ENCODE results near the gene PTPRM. TPM values are rescaled to one million over a fixed set of nuclear protein-coding genes. Genes with fewer than 3 reads are reported as not detected.

The PTPRM gene
- polyA plus RNA-seq, 1 of the 3 experiments (the other 2 are of a cell fraction): 16.0 TPM

DNA sequence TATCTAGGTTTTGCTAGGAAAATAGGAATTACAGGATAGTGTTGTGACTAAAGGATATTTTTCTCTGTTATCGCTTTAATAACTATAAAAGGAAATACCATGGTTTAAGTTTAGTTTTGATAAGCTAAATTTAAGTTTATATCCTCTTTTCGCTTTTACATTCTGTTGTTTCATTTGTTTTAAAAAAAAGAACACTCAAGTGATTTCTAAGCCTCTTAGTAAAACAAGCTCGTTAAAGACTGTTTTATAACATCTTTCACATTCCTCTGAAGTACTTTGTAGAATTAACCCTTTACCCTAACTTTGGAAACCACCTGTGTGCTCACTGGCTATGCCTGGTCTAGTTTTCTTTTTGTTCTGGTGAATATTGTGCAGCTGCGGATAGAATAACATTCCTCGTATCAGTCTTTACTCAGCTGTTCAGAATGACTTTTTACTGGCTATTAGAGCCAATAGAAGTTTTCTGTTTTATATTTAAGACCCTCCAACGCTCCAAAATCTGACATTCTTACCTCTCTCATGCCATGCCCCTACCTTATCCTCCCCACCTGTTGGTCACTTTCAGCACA lies 183.1 kb downstream of the PTPRM start (continued):
- TF ChIP-seq MEF2A (IDR thresholded peaks at IDR 0.05; ENCODE audit: borderline replicate concordance, low read depth) (no peak), EZH2phosphoT487 (IDR thresholded peaks at IDR 0.05; ENCODE audit: borderline replicate concordance, low read depth) (no peak), MXI1 (IDR thresholded peaks at IDR 0.05; ENCODE audit: low read depth, low read length) (no peak), FOSL2 (IDR thresholded peaks at IDR 0.05; ENCODE audit: borderline replicate concordance, low read depth) (no peak), SMC3 (IDR thresholded peaks at IDR 0.05; ENCODE audit: low read depth, low read length) (no peak)
- TF ChIP-seq, protein P1, sequence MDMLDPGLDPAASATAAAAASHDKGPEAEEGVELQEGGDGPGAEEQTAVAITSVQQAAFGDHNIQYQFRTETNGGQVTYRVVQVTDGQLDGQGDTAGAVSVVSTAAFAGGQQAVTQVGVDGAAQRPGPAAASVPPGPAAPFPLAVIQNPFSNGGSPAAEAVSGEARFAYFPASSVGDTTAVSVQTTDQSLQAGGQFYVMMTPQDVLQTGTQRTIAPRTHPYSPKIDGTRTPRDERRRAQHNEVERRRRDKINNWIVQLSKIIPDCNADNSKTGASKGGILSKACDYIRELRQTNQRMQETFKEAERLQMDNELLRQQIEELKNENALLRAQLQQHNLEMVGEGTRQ (IDR thresholded peaks at IDR 0.05; ENCODE audit: borderline replicate concordance, low read depth, low read length): no peak

DNA sequence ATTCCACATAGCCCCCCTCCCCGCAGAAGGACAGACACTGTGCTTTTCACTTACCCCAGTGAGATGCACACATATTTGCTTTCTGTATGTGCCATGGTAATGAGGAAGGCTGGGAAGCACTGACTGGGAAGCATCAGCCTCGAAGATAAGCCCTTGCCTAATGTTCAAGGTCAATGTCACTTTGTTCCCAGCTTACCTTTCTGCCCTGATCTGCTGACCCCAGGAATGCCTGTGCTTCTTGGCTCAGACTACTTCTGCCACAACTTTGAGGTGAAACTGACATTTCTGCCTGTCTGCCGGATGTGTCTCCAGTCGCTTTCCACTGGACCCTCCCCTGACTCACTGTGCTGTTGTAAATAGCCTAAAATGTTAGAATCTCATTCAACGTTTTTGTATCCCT lies 183.8 kb downstream of the PTPRM start:
- no peaks in the 10 kb centered on the region for H3K79me2 ChIP-seq (ENCODE audit: insufficient read depth)
- CTCF ChIA-PET: no interaction called here
- no peak for DNase-seq
- H3K36me3 ChIP-seq (replicated peaks in 1 of 2; ENCODE audit: control insufficient read depth in 1 of 2, insufficient read depth in 2 of 2, low read length in 1 of 2): no peaks in the 10 kb centered on the region
- H3K4me3 ChIP-seq (ENCODE audit: low read depth in 2 of 2, low read length in 1 of 2): no peak overlapping the region
- no peak overlapping the region for H2AFZ ChIP-seq (ENCODE audit: low read depth)
- no peak for TF ChIP-seq RCOR1 (IDR thresholded peaks at IDR 0.05; ENCODE audit: low read length)
- WGBS (ENCODE audit: low lambda C conversion rate): 47% methylated on average over 4 of the region's 5 CpGs
- H3K27me3 ChIP-seq (ENCODE audit: insufficient read depth): no peaks in the 10 kb centered on the region
- H3K9me2 ChIP-seq: no peaks in the 10 kb centered on the region
- no peak overlapping the region for H3K9ac ChIP-seq
- POLR2A ChIA-PET: no interaction called here
- no peaks in the 10 kb centered on the region for H4K20me1 ChIP-seq (ENCODE audit: insufficient read depth)
- H3K4me2 ChIP-seq: no peak overlapping the region
- H3K4me1 ChIP-seq (ENCODE audit: control insufficient read depth in 1 of 2, insufficient read depth in 2 of 2, low read depth in 1 of 2, low read length in 1 of 2): peaks cover 0 to 16% of the 10 kb centered on the region in 2 experiments; a peak in 2 of 4 replicates
- H3K9me3 ChIP-seq: no peaks in the 10 kb centered on the region
- no peaks in the 10 kb centered on the region for H3F3A ChIP-seq (replicated peaks; ENCODE audit: insufficient read depth)
- no peak overlapping the region for H3K27ac ChIP-seq (ENCODE audit: low read depth in 2 of 2, low read length in 1 of 2)

DNA sequence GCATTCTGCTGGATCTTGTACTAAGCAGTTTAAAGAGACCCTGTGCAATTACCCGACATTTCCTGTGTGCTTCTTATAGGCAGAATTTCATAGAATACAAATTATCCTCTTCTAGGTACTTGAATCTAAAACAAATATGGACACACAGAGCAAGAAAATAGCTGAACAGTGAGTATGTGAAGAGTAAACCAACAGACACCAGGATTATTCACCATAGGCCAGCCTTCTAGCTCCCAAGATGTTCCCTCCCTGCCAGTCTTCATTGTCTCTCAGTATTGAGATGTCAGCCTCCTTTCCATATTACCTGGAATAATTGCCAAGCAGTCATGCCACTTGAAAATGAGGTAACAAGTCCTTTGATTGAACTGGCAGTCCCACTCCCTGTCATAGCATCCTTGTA lies 187.1 kb downstream of the PTPRM start:
- Histone ChIP-seq H3K9me2 (no peaks in the 10 kb centered on the region), H2AFZ (ENCODE audit: low read depth) (no peak overlapping the region), H3K27ac (ENCODE audit: low read depth in 2 of 2, low read length in 1 of 2) (no peak overlapping the region), H3K4me2 (no peak overlapping the region), H3K36me3 (replicated peaks in 1 of 2; ENCODE audit: control insufficient read depth in 1 of 2, insufficient read depth in 2 of 2, low read length in 1 of 2) (no peaks in the 10 kb centered on the region), H3K79me2 (ENCODE audit: insufficient read depth) (no peaks in the 10 kb centered on the region), H3K9me3 (no peaks in the 10 kb centered on the region), H3F3A (replicated peaks; ENCODE audit: insufficient read depth) (no peaks in the 10 kb centered on the region), H3K9ac (no peak overlapping the region), H3K27me3 (ENCODE audit: insufficient read depth) (no peaks in the 10 kb centered on the region), H3K4me3 (ENCODE audit: low read depth in 2 of 2, low read length in 1 of 2) (no peak overlapping the region; a peak in 1 of 4 replicates), H4K20me1 (ENCODE audit: insufficient read depth) (no peaks in the 10 kb centered on the region), H3K4me1 (ENCODE audit: control insufficient read depth in 1 of 2, insufficient read depth in 2 of 2, low read depth in 1 of 2, low read length in 1 of 2) (peaks cover 0 to 13% of the 10 kb centered on the region in 2 experiments; a peak in 2 of 4 replicates)
- ChIA-PET CTCF (interaction anchor here (1.2 kb wide), 1 partner anchor 12 kb away, joined by 3 read pairs; no protein-coding TSS in a partner anchor), POLR2A (no interaction called here)
- DNase-seq: no peak
- TF ChIP-seq GATA2 (CRISPR knock-in tag; IDR thresholded peaks at IDR 0.05) (no peak), ELF1 (IDR thresholded peaks at IDR 0.05) (no peak), RFX5 (IDR thresholded peaks at IDR 0.05; ENCODE audit: low read length) (no peak), NFIC (IDR thresholded peaks at IDR 0.05; ENCODE audit: borderline replicate concordance) (no peak), TEAD4 (IDR thresholded peaks at IDR 0.05; ENCODE audit: borderline replicate concordance, insufficient read depth) (no peak), RXRA (IDR thresholded peaks at IDR 0.05; ENCODE audit: borderline replicate concordance, low read depth) (no peak), RAD21 (IDR thresholded peaks at IDR 0.05; ENCODE audit: low read length) (no peak), TAF1 (IDR thresholded peaks at IDR 0.05; ENCODE audit: borderline replicate concordance, low read depth, low read length) (no peak), GABPA (IDR thresholded peaks at IDR 0.05; ENCODE audit: low read depth) (no peak), RCOR1 (IDR thresholded peaks at IDR 0.05; ENCODE audit: low read length) (no peak), POLR2AphosphoS5 (IDR thresholded peaks at IDR 0.05; ENCODE audit: low read depth, low read length) (no peak), JUND (IDR thresholded peaks at IDR 0.05) (no peak), CHD2 (IDR thresholded peaks at IDR 0.05; ENCODE audit: low read length, partially characterized antibody) (no peak), EZH2phosphoT487 (IDR thresholded peaks at IDR 0.05; ENCODE audit: borderline replicate concordance, low read depth) (no peak), MXI1 (IDR thresholded peaks at IDR 0.05; ENCODE audit: low read depth, low read length) (no peak)
- TF ChIP-seq, protein P2, sequence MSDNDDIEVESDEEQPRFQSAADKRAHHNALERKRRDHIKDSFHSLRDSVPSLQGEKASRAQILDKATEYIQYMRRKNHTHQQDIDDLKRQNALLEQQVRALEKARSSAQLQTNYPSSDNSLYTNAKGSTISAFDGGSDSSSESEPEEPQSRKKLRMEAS (IDR thresholded peaks at IDR 0.05; ENCODE audit: low read depth): no peak
- TF ChIP-seq, protein P3, sequence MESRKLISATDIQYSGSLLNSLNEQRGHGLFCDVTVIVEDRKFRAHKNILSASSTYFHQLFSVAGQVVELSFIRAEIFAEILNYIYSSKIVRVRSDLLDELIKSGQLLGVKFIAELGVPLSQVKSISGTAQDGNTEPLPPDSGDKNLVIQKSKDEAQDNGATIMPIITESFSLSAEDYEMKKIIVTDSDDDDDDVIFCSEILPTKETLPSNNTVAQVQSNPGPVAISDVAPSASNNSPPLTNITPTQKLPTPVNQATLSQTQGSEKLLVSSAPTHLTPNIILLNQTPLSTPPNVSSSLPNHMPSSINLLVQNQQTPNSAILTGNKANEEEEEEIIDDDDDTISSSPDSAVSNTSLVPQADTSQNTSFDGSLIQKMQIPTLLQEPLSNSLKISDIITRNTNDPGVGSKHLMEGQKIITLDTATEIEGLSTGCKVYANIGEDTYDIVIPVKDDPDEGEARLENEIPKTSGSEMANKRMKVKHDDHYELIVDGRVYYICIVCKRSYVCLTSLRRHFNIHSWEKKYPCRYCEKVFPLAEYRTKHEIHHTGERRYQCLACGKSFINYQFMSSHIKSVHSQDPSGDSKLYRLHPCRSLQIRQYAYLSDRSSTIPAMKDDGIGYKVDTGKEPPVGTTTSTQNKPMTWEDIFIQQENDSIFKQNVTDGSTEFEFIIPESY (IDR thresholded peaks at IDR 0.05; ENCODE audit: borderline replicate concordance, low read depth): no peak
- TF ChIP-seq, protein P4, sequence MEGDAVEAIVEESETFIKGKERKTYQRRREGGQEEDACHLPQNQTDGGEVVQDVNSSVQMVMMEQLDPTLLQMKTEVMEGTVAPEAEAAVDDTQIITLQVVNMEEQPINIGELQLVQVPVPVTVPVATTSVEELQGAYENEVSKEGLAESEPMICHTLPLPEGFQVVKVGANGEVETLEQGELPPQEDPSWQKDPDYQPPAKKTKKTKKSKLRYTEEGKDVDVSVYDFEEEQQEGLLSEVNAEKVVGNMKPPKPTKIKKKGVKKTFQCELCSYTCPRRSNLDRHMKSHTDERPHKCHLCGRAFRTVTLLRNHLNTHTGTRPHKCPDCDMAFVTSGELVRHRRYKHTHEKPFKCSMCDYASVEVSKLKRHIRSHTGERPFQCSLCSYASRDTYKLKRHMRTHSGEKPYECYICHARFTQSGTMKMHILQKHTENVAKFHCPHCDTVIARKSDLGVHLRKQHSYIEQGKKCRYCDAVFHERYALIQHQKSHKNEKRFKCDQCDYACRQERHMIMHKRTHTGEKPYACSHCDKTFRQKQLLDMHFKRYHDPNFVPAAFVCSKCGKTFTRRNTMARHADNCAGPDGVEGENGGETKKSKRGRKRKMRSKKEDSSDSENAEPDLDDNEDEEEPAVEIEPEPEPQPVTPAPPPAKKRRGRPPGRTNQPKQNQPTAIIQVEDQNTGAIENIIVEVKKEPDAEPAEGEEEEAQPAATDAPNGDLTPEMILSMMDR (IDR thresholded peaks at IDR 0.05): no peak
- 39% methylated on average over 1 of the region's 1 CpG for WGBS (ENCODE audit: low lambda C conversion rate)
